Natural killer cell treated with Interleukin-12 subunit alpha and Interleukin-12 subunit beta and Interleukin-15 and Interleukin-18, amount 100 ng/mL, for 72 hours (primary cell): Measurements from ENCODE around the gene NTN5. TPM values are rescaled to one million over a fixed set of nuclear protein-coding genes. Genes with fewer than 3 reads are reported as not detected.
A peak's percentile ranks its signal among the peaks of the same experiment; 100 is the strongest.
"Not testable (repeated sequence)": the region's sequence is repeated elsewhere in the genome, so short reads cannot be mapped to it uniquely, and the experiment has no call there.

ENCODE experiments used
- ATAC-seq, 2 donors: fragments of 150-1000 bp; cut with Tn5 transposase in 1 of 2; sonication (Bioruptor Pico), chemical (Tn5 transposase) in 1 of 2; 2 replicates each; pipeline ENCODE4 v1.10.0; 2021
- DNase-seq: peaks from one replicate; pipeline ENCODE4 v3.0.0; 2022; ENCODE audit warnings: low spot score
- H3K27ac Mint-ChIP-seq, 2 donors: 1 replicate in 1 of 2; 2 replicates in 1 of 2; pipeline ENCODE4 v1.8.0; 2022; ENCODE audit warnings: mixed read lengths in 2 of 2, mild to moderate bottlenecking in 1 of 2, moderate library complexity in 1 of 2
- H3K27me3 Mint-ChIP-seq, 2 donors: 1 replicate in 1 of 2; 2 replicates in 1 of 2; pipeline ENCODE4 v1.8.0; 2022; ENCODE audit warnings: mixed read lengths in 2 of 2
- H3K36me3 Mint-ChIP-seq: one replicate; pipeline ENCODE4 v1.8.0; 2022; ENCODE audit warnings: mixed read lengths
- H3K4me1 Mint-ChIP-seq, 2 donors: 1 replicate in 1 of 2; 2 replicates in 1 of 2; pipeline ENCODE4 v1.8.0; 2022; ENCODE audit warnings: low read depth in 2 of 2, mixed read lengths in 2 of 2, mild to moderate bottlenecking in 1 of 2
- H3K4me3 Mint-ChIP-seq: one replicate; pipeline ENCODE4 v1.8.0; 2022; ENCODE audit warnings: mixed read lengths
- H3K9me3 Mint-ChIP-seq: 2 replicates; pipeline ENCODE4 v1.8.0; 2022; ENCODE audit warnings: mixed read lengths
- total RNA-seq, 2 donors: library from RNA; stranded (reverse); gene quantifications; one replicate each; pipeline ENCODE4 v1.2.3, GENCODE V29; 2022

NTN5 gene
- total RNA-seq, 2 donors from 2014 or later: 0.21 to 0.28 TPM

GRCh38 chr19:48685583-48685982, 12.8 kb upstream of the NTN5 start:
- H3K4me3 Mint-ChIP-seq: no peak overlapping the region
- DNase-seq (no peak), ATAC-seq (no peak)
- no peak overlapping the region for H3K27ac Mint-ChIP-seq
- no peaks in the 10 kb centered on the region for H3K36me3 Mint-ChIP-seq
- no peaks in the 10 kb centered on the region for H3K27me3 Mint-ChIP-seq
- no peaks in the 10 kb centered on the region for H3K4me1 Mint-ChIP-seq
- H3K9me3 Mint-ChIP-seq: no peaks in the 10 kb centered on the region

- DNase-seq: no peak
These were observed 10.5 kb upstream of the NTN5 start for GRCh38 chr19:48683349-48683748.

DNA sequence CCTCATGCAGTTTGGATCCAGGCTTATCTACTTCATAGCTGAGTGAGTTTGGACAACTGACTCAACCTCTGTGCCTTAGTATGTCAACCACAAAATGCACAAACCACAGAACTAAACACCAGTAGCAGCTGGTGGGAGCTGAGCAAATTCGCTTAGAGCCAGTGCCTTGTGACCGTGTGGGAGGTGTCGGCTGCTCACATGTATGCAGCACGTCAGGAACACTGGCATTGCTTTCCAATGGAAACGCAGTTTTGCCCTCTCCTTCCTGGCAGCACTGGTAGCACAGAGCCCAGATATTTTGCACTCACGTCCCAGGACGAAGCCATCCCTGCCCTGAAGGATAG, 8.3 kb upstream of the NTN5 start:
- Mint-ChIP-seq H3K27me3 (no peaks in the 10 kb centered on the region), H3K36me3 (no peaks in the 10 kb centered on the region), H3K4me3 (no peak overlapping the region), H3K4me1 (no peaks in the 10 kb centered on the region), H3K27ac (no peak overlapping the region), H3K9me3 (no peaks in the 10 kb centered on the region)
- ATAC-seq (peak; percentile 15 to 63), DNase-seq (no peak)

More at GRCh38 chr19:48683349-48683748, 10.5 kb upstream of the NTN5 start:
- peak in 1 of 2 donors; percentile 57 for ATAC-seq
- Mint-ChIP-seq H3K27ac (no peak overlapping the region), H3K4me3 (no peak overlapping the region), H3K27me3 (no peaks in the 10 kb centered on the region), H3K9me3 (no peaks in the 10 kb centered on the region), H3K4me1 (no peaks in the 10 kb centered on the region), H3K36me3 (no peaks in the 10 kb centered on the region)

DNA sequence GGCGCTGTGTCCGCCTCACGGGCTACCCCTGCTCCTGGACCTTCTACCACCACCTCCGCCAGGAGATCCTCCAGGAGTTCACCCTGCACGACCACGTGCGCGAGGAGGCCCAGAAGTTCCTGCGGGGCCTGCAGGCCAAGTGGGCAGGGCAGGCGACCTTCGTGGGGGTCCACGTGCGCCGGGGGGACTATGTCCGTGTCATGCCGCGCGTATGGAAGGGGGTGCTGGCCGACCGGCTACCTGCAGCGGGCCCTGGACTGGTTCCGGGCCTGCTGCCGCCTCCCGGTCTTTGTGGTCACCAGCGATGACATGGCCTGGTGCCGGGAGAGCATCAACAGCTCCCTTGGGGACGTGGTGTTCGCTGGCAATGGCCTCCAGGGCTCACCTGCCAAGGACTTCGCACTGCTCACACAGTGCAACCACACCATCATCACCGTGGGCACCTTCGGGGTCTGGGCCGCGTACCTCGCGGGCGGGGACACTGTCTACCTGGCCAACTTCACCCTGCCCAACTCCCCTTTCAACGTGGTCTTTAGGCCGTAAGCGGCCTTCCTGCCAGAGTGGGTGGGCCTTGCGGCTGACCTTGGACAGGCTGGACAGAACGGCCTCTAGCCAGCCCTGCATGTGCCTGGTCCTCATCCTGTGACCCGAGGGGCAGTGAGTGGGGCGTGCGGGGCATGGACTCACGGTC, 7.8 kb upstream of the NTN5 start:
- Mint-ChIP-seq H3K9me3 (no peaks in the 10 kb centered on the region), H3K4me3 (no peak overlapping the region), H3K27me3 (no peaks in the 10 kb centered on the region), H3K36me3 (no peaks in the 10 kb centered on the region), H3K27ac (no peak overlapping the region), H3K4me1 (peaks cover 0 to under 1% of the 10 kb centered on the region in 2 donors)
- peak in 1 of 2 donors; percentile 28 for ATAC-seq
- DNase-seq: no peak

GRCh38 chr19:48680006-48680405, 7.2 kb upstream of the NTN5 start:
- not testable (repeated sequence) for DNase-seq, H3K4me3 Mint-ChIP-seq, H3K27me3 Mint-ChIP-seq, H3K9me3 Mint-ChIP-seq, H3K27ac Mint-ChIP-seq, H3K4me1 Mint-ChIP-seq, H3K36me3 Mint-ChIP-seq
- ATAC-seq: peak in 1 of 2 donors; percentile 5

GRCh38 chr19:48678201-48678600, 5.4 kb upstream of the NTN5 start:
- ATAC-seq (no peak), DNase-seq (no peak)
- Mint-ChIP-seq H3K27ac (no peak overlapping the region), H3K36me3 (no peaks in the 10 kb centered on the region), H3K4me3 (no peak overlapping the region), H3K9me3 (no peaks in the 10 kb centered on the region), H3K27me3 (no peaks in the 10 kb centered on the region), H3K4me1 (peaks cover 6 to 7% of the 10 kb centered on the region in 2 donors)

GRCh38 chr19:48676887-48677286, 4.1 kb upstream of the NTN5 start:
- no peaks in the 10 kb centered on the region for H3K9me3 Mint-ChIP-seq

GRCh38 chr19:48676487-48676886, 3.7 kb upstream of the NTN5 start:
- Mint-ChIP-seq H3K4me3 (no peak overlapping the region), H3K27me3 (no peaks in the 10 kb centered on the region), H3K4me1 (peaks cover 6 to 7% of the 10 kb centered on the region in 2 donors), H3K27ac (no peak overlapping the region), H3K36me3 (no peaks in the 10 kb centered on the region), H3K9me3 (no peaks in the 10 kb centered on the region)
- ATAC-seq (no peak), DNase-seq (no peak)

More at GRCh38 chr19:48676887-48677286, 4.1 kb upstream of the NTN5 start:
- H3K4me1 Mint-ChIP-seq: peaks cover 6 to 7% of the 10 kb centered on the region in 2 donors
- H3K4me3 Mint-ChIP-seq: no peak overlapping the region
- no peak overlapping the region for H3K27ac Mint-ChIP-seq
- no peaks in the 10 kb centered on the region for H3K36me3 Mint-ChIP-seq
- no peaks in the 10 kb centered on the region for H3K27me3 Mint-ChIP-seq
- DNase-seq (no peak), ATAC-seq (no peak)

DNA sequence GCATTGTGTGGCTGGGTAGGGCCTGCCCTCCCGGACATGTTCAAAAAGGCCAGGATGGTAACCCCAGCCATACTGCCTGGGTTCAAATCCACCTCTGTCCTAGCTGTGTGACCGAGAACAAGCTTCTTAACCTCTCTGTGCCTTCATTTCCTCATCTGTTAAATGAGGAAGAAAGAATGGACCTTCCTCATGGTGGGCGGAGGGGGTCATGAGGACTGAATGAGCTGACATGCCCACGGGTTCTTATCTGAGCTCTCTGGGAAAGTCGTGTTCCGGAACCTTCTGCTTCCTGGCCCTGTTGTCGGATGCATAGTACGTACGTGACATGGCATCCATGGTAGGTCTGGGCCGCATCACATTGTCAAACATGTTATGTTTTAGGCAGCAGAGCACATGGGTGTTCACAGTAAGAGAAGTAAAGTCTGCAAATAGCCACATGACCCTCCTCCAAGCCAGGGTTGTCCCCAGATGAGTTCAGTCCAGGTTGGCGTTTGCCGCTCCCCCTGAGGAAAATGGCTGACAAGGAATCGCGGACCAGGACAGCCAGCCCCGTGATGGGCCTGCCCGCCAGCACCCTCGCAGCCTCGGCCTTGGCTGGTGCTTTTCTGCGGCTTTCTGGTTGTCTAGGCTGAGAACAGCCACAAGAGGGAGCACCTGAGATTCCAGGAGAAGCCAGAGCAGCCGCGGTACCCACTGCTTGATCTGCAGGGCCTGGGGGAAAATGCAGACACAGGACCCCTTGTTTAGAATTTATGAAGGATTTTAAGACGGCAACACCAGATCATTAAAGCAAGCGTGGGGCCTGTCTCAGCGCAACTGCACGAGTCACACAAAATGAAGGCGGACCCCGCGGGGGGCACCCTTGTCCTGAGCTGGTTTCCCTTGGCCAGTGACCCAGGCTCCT, 2.4 kb upstream of the NTN5 start:
- Mint-ChIP-seq H3K27me3 (no peaks in the 10 kb centered on the region), H3K27ac (no peak overlapping the region), H3K4me3 (no peak overlapping the region), H3K9me3 (no peaks in the 10 kb centered on the region), H3K4me1 (peaks cover 6 to 7% of the 10 kb centered on the region in 2 donors), H3K36me3 (no peaks in the 10 kb centered on the region)
- DNase-seq: peak; percentile 75
- peak; percentile 71 to 81 for ATAC-seq

DNA sequence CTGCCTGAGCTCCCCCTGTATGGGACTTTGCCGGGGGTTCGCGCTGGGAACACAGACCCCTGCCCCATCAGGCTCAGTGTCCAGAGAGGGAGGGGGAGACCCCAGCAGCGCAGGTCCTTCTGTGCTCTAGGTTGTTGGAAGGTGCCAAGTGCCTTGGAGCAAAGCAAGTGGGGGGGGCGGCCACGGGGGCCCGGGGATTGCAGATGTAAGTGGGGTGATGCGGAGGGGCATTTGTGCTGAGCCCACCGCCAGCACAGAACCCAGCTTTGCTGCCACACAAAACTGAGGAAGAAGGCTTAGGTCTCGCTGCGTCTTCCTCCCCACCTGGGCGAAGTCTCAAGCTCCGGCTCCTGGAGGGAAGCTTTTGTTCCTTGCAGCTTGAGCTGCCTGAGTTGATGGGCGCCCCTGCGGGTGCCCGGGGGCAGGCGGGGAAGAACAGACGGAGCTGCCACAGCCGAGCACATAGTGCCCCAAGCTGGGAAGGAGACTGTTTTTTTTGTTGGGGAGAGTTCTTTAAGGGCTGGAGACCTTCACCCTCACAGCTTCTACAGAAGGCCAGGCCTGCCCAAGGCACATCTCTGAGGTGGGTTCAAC, 1.5 kb upstream of the NTN5 start:
- H3K9me3 Mint-ChIP-seq: no peaks in the 10 kb centered on the region
- no peak overlapping the region for H3K27ac Mint-ChIP-seq
- no peak overlapping the region for H3K4me3 Mint-ChIP-seq
- ATAC-seq: no peak
- H3K36me3 Mint-ChIP-seq: no peaks in the 10 kb centered on the region
- H3K27me3 Mint-ChIP-seq: no peaks in the 10 kb centered on the region
- DNase-seq: no peak
- peaks cover 7 to 10% of the 10 kb centered on the region in 2 donors for H3K4me1 Mint-ChIP-seq

DNA sequence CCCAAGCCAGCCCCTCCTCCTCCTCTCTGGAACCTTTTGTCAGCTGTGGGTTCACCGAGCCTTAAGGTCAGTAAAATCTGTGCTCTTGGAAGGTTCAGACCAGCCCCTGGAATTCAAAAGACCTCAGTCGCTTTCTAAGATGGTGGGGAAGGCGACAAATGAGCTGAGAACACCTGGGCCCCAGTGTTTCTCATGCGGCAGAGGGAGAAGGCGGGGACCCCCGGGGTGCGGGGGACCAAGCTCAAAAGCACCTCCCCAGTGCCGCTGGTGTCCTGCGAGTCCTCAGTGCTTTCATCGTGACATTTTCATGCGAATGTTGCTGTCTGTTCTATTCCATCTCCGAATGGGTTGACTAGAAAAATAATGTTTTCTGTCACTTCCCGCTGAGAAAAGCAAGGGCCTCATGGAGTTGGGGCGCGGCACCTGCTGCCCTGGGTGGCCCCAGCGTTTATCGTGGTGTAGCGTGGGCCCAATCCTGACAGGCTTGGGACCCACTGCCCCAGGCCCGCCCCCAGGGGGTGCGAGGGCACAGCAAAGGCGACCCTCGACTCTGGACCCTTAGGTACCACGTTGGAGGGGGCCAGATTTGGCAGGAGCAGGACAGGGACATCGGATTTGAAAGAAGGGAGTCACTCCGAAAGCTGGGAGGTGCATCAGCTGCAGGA, 751 bp upstream of the NTN5 start:
- Mint-ChIP-seq H3K27ac (no peak overlapping the region), H3K4me3 (no peak overlapping the region), H3K36me3 (no peaks in the 10 kb centered on the region), H3K9me3 (no peaks in the 10 kb centered on the region), H3K4me1 (peaks cover 7 to 14% of the 10 kb centered on the region in 2 donors), H3K27me3 (no peaks in the 10 kb centered on the region)
- no peak for DNase-seq
- no peak for ATAC-seq

GRCh38 chr19:48671446-48671995, 1.3 kb downstream of the NTN5 start:
- Mint-ChIP-seq H3K4me3 (no peak overlapping the region), H3K4me1 (peaks cover 7 to 14% of the 10 kb centered on the region in 2 donors), H3K27ac (no peak overlapping the region), H3K27me3 (no peaks in the 10 kb centered on the region), H3K9me3 (no peaks in the 10 kb centered on the region), H3K36me3 (no peaks in the 10 kb centered on the region)
- no peak for DNase-seq
- no peak for ATAC-seq

DNA sequence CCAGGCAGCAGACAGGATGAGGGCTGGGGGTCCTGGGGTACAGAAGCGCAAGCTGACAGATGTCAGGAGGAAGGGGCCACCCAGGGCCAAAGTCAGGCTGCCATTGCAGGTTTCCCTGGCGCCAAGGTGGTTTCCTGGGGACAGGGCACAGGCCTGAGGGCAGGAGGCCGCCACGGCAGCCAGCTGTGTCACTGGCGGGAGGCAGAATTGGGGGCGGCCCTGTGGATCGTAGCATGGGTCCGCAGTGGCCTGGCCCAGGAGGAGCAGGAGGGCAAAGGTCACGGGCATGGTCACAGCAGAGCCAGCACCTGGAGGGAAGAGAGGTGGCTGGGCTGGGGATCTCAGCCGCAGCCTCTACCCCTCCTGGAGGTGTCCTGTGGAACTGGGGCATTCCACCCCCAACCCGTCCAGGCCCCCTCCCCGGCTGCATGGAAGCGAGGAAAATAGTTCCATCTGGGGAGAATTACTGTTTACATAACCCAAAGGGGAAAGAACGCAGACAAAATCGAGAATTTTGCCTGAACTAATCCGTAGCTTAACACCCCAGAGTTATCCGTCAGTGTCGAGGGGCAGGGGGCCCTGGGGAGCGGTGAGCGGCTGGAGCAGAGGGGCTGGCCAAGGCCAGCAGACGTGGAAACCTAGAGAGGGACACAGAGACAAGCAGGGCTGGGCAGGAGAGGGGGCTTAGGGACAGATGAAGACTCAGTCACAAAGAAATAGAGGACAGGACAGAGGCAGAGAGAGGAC, 1.9 kb downstream of the NTN5 start:
- Mint-ChIP-seq H3K27ac (no peak overlapping the region), H3K4me1 (peaks cover 7 to 14% of the 10 kb centered on the region in 2 donors), H3K27me3 (no peaks in the 10 kb centered on the region), H3K9me3 (no peaks in the 10 kb centered on the region), H3K4me3 (no peak overlapping the region), H3K36me3 (no peaks in the 10 kb centered on the region)
- DNase-seq: no peak
- no peak for ATAC-seq
